HUES64 (cell line): Measurements from ENCODE around the gene MALAT1.

Source experiments
- H3K27ac ChIP-seq: 2 replicates; pipeline ENCODE4 v1.7.0; 2013; ENCODE audit warnings: low read depth, low read length, inconsistent platforms
- H3K27me3 ChIP-seq: 2 replicates; pipeline ENCODE4 v1.6.1; 2013; ENCODE audit warnings: mild to moderate bottlenecking, low read length; ENCODE audit not compliant: insufficient read depth
- H3K36me3 ChIP-seq: 2 replicates; pipeline ENCODE4 v1.6.1; 2013; ENCODE audit warnings: mild to moderate bottlenecking, low read length; ENCODE audit not compliant: insufficient read depth
- H3K4me1 ChIP-seq: 2 replicates; pipeline ENCODE4 v1.6.1; 2013; ENCODE audit warnings: mild to moderate bottlenecking, low read length, moderate library complexity; ENCODE audit not compliant: insufficient read depth
- H3K4me3 ChIP-seq: 2 replicates; pipeline ENCODE4 v1.5.1; 2013; ENCODE audit warnings: mild to moderate bottlenecking, low read length, moderate library complexity
- H3K9ac ChIP-seq: 2 replicates; pipeline ENCODE4 v1.6.1; 2013; ENCODE audit warnings: mild to moderate bottlenecking, low read depth, low read length
- H3K9me3 ChIP-seq: 2 replicates; pipeline ENCODE4 v1.6.1; 2013; ENCODE audit warnings: low read depth, low read length; ENCODE audit not compliant: insufficient read depth
- WGBS: fragments of 150-250, 120-280 bp; methylation state at CpG from one replicate; pipeline ENCODE4 v1.1.7; 2013; ENCODE audit warnings: missing lambda C conversion rate; 5-methylcytosine and 5-hydroxymethylcytosine counted together

The MALAT1 gene

GRCh38 chr11:65526744-65527143 is 27.9 kb downstream of the MALAT1 start:
- peaks cover 25% of the 10 kb centered on the region for H3K36me3 ChIP-seq
- WGBS = 93% methylated on average over 8 of the region's 8 CpGs
- H3K9ac ChIP-seq = no peak overlapping the region
- peaks cover 8% of the 10 kb centered on the region; the same call in 1 of the 2 replicates for H3K4me1 ChIP-seq
- no peaks in the 10 kb centered on the region for H3K9me3 ChIP-seq
- H3K27me3 ChIP-seq = peaks cover 4% of the 10 kb centered on the region; the same call in 1 of the 2 replicates
- no peak overlapping the region for H3K4me3 ChIP-seq
- no peak overlapping the region for H3K27ac ChIP-seq

- no peak overlapping the region for H3K4me3 ChIP-seq
- 95% methylated on average over 12 of the region's 12 CpGs for WGBS
- H3K36me3 ChIP-seq = peaks cover 34% of the 10 kb centered on the region
- H3K9me3 ChIP-seq = no peaks in the 10 kb centered on the region
- H3K9ac ChIP-seq = no peak overlapping the region
- no peak overlapping the region for H3K27ac ChIP-seq
- H3K27me3 ChIP-seq = peaks cover 2% of the 10 kb centered on the region; the same call in 1 of the 2 replicates
- H3K4me1 ChIP-seq = 0 out of 2 replicates have a peak, but pooled peaks cover 4% of the 10 kb centered on the region
These were observed 30.0 kb downstream of the MALAT1 start for GRCh38 chr11:65528819-65529350.

- H3K27me3 ChIP-seq = no peaks in the 10 kb centered on the region
- H3K27ac ChIP-seq = no peak overlapping the region
- no peaks in the 10 kb centered on the region for H3K9me3 ChIP-seq
- no peak overlapping the region for H3K4me3 ChIP-seq
- H3K36me3 ChIP-seq = peaks cover 34% of the 10 kb centered on the region
- no peaks in the 10 kb centered on the region for H3K4me1 ChIP-seq
- H3K9ac ChIP-seq = no peak overlapping the region
- 90% methylated on average over 10 of the region's 10 CpGs for WGBS
These were observed 30.8 kb downstream of the MALAT1 start for GRCh38 chr11:65529475-65530156.

DNA sequence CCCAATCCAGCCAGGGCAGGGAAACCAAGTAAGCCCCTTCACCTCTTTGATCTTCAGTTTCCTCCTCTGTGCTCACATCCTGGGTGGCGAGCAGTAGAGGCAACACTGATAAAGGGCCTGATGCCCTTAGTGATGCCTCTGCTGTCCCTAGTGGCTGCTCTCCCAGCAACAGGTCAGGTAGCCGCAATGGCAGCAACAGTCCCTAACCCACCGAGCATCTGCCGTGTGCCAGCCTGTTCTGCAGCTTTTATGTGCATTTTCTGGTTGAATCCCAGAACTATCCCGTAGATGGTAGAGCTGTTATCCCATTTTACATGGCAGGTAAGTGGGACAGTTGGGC is 31.3 kb downstream of the MALAT1 start:
- Histone ChIP-seq H3K27ac (no peak overlapping the region), H3K27me3 (no peaks in the 10 kb centered on the region), H3K9me3 (no peaks in the 10 kb centered on the region), H3K9ac (no peak overlapping the region), H3K4me3 (no peak overlapping the region), H3K4me1 (no peaks in the 10 kb centered on the region), H3K36me3 (peaks cover 37% of the 10 kb centered on the region)
- WGBS = 85% methylated on average over 5 of the region's 5 CpGs

DNA sequence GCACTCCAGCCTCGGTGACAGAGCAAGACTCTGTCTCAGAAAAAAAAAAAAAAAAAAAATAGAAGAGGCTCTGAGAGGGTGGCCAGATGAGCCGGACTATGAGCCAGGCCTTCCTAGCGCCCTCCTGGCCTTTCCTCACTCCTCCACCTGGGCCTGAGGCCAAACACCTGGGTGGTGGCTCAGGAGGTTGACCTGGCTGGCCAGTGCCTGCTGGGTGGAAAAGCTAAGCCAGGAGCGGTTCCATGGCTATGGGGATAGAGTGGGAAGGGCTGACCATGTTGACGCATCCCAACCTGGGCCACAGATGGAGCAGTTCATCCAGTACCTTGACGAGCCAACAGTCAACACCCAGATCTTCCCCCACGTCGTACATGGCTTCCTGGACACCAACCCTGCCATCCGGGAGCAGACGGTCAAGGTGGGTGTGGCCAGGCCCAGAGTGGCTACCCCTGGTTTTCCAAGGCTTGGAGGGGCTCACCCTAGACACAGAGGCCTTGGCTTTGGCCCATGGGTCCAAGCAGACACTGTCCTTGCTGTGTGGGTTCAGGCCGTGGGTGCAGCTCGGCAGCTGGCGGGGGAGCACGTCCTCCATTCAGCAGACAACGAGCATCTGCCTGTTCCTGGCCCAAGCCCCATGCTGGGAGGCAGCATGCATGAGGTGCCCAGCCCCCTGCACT is 33.7 kb downstream of the MALAT1 start:
- no peak overlapping the region for H3K27ac ChIP-seq
- WGBS = 89% methylated on average over 15 of the region's 15 CpGs
- no peak overlapping the region for H3K4me3 ChIP-seq
- H3K27me3 ChIP-seq = peaks cover 5% of the 10 kb centered on the region; the same call in 1 of the 2 replicates
- H3K36me3 ChIP-seq = peaks cover 47% of the 10 kb centered on the region
- H3K9ac ChIP-seq = no peak overlapping the region
- no peaks in the 10 kb centered on the region for H3K4me1 ChIP-seq
- H3K9me3 ChIP-seq = no peaks in the 10 kb centered on the region

- H3K9me3 ChIP-seq = no peaks in the 10 kb centered on the region
- H3K27me3 ChIP-seq = peaks cover 29% of the 10 kb centered on the region
- H3K9ac ChIP-seq = no peak overlapping the region
- H3K4me3 ChIP-seq = no peak overlapping the region
- no peaks in the 10 kb centered on the region for H3K4me1 ChIP-seq
- 94% methylated on average over 9 of the region's 9 CpGs for WGBS
- peaks cover 43% of the 10 kb centered on the region for H3K36me3 ChIP-seq
- no peak overlapping the region for H3K27ac ChIP-seq
These were observed 36.3 kb downstream of the MALAT1 start for GRCh38 chr11:65535102-65535501.

- H3K27me3 ChIP-seq = peaks cover 43% of the 10 kb centered on the region
- peaks cover 33% of the 10 kb centered on the region for H3K36me3 ChIP-seq
- H3K27ac ChIP-seq = no peak overlapping the region
- 95% methylated on average over 12 of the region's 12 CpGs for WGBS
- no peak overlapping the region for H3K4me3 ChIP-seq
- no peaks in the 10 kb centered on the region for H3K9me3 ChIP-seq
- H3K9ac ChIP-seq = no peak overlapping the region
- H3K4me1 ChIP-seq = peaks cover 3% of the 10 kb centered on the region; the same call in 1 of the 2 replicates
These were observed 37.8 kb downstream of the MALAT1 start for GRCh38 chr11:65536412-65537295.

DNA sequence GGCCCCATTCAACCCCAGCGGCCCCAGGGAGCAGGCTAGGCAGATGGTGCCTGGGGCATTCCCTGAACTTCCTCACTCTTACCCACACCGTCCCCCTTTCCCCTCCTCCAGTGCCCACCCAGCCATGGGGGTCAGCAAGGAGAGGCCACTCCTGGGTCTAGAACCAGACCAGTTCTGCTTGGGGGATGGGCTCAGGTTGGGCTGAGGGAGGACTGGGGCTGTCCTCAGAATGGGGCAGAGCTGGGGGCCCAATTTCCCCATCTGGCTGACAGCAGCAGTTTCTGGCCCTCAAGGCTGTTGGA is 38.4 kb downstream of the MALAT1 start:
- 89% methylated on average over 2 of the region's 2 CpGs for WGBS
- Histone ChIP-seq H3K27me3 (peaks cover 44% of the 10 kb centered on the region), H3K9ac (no peak overlapping the region), H3K27ac (no peak overlapping the region), H3K4me1 (peaks cover 3% of the 10 kb centered on the region; the same call in 1 of the 2 replicates), H3K4me3 (no peak overlapping the region), H3K9me3 (no peaks in the 10 kb centered on the region), H3K36me3 (peaks cover 29% of the 10 kb centered on the region)

GRCh38 chr11:65537620-65538231 is 38.9 kb downstream of the MALAT1 start:
- Histone ChIP-seq H3K36me3 (peaks cover 24% of the 10 kb centered on the region), H3K9me3 (no peaks in the 10 kb centered on the region), H3K4me1 (peaks cover 3% of the 10 kb centered on the region; the same call in 1 of the 2 replicates), H3K4me3 (no peak overlapping the region), H3K27me3 (peaks cover 44% of the 10 kb centered on the region), H3K27ac (no peak overlapping the region), H3K9ac (no peak overlapping the region)
- 91% methylated on average over 18 of the region's 18 CpGs for WGBS

- H3K4me3 ChIP-seq = peak overlapping the region; percentile 83; the same call in 1 of the 2 replicates
- H3K4me1 ChIP-seq = peaks cover 3% of the 10 kb centered on the region; the same call in 1 of the 2 replicates
- no peaks in the 10 kb centered on the region for H3K9me3 ChIP-seq
- no peak overlapping the region for H3K9ac ChIP-seq
- no peak overlapping the region for H3K27ac ChIP-seq
- peaks cover 23% of the 10 kb centered on the region for H3K36me3 ChIP-seq
- H3K27me3 ChIP-seq = peaks cover 45% of the 10 kb centered on the region
- 84% methylated on average over 43 of the region's 43 CpGs for WGBS
These were observed 39.5 kb downstream of the MALAT1 start for GRCh38 chr11:65538232-65538914.
